ENCODE measurements around the gene LRRC14B. TPM values are rescaled to one million over a fixed set of nuclear protein-coding genes. Genes with fewer than 3 reads are reported as not detected.

Gene LRRC14B
- total RNA-seq, 1 experiment from 2014 or later: not detected

GRCh38 chr5:181566-181965, 9.7 kb upstream of the LRRC14B start:
- BruUV-seq (replicated peaks): no TSS peak
- no peak for TF ChIP-seq CTCF (IDR thresholded peaks at IDR 0.05; ENCODE audit: unreplicated experiment)
- Mint-ChIP-seq H3K27me3 (ENCODE audit: unreplicated experiment) (peaks cover 77% of the 10 kb centered on the region), H3K4me1 (ENCODE audit: low read depth, unreplicated experiment) (no peaks in the 10 kb centered on the region), H3K27ac (ENCODE audit: unreplicated experiment) (no peak overlapping the region), H3K9me3 (ENCODE audit: low read depth, unreplicated experiment) (no peaks in the 10 kb centered on the region), H3K36me3 (ENCODE audit: insufficient read depth, unreplicated experiment) (no peaks in the 10 kb centered on the region), H3K4me3 (ENCODE audit: low read depth, unreplicated experiment) (no peak overlapping the region)
- CTCF ChIA-PET: no interaction called here
- no peak for DNase-seq
- intact Hi-C loops (cut with micrococcal nuclease; ENCODE audit: unreplicated experiment): no loop called here

GRCh38 chr5:182126-182525, 9.2 kb upstream of the LRRC14B start:
- H3K9me3 Mint-ChIP-seq (ENCODE audit: low read depth, unreplicated experiment): no peaks in the 10 kb centered on the region
- no peak overlapping the region for H3K4me3 Mint-ChIP-seq (ENCODE audit: low read depth, unreplicated experiment)
- peaks cover 71% of the 10 kb centered on the region for H3K27me3 Mint-ChIP-seq (ENCODE audit: unreplicated experiment)
- H3K36me3 Mint-ChIP-seq (ENCODE audit: insufficient read depth, unreplicated experiment): no peaks in the 10 kb centered on the region
- no peak overlapping the region for H3K27ac Mint-ChIP-seq (ENCODE audit: unreplicated experiment)
- CTCF ChIA-PET: no interaction called here
- TF ChIP-seq CTCF (IDR thresholded peaks at IDR 0.05; ENCODE audit: unreplicated experiment): no peak
- BruUV-seq (replicated peaks): no TSS peak
- no peak for DNase-seq
- no peaks in the 10 kb centered on the region for H3K4me1 Mint-ChIP-seq (ENCODE audit: low read depth, unreplicated experiment)
- intact Hi-C loops (cut with micrococcal nuclease; ENCODE audit: unreplicated experiment): no loop called here

GRCh38 chr5:184471-184870, 6.8 kb upstream of the LRRC14B start:
- intact Hi-C loops (cut with micrococcal nuclease; ENCODE audit: unreplicated experiment): no loop called here
- BruUV-seq (replicated peaks): no TSS peak
- CTCF ChIA-PET: no interaction called here
- no peaks in the 10 kb centered on the region for H3K9me3 Mint-ChIP-seq (ENCODE audit: low read depth, unreplicated experiment)
- H3K4me1 Mint-ChIP-seq (ENCODE audit: low read depth, unreplicated experiment): peaks cover 9% of the 10 kb centered on the region
- no peak for DNase-seq
- H3K27me3 Mint-ChIP-seq (ENCODE audit: unreplicated experiment): peaks cover 49% of the 10 kb centered on the region
- H3K36me3 Mint-ChIP-seq (ENCODE audit: insufficient read depth, unreplicated experiment): no peaks in the 10 kb centered on the region
- no peak overlapping the region for H3K27ac Mint-ChIP-seq (ENCODE audit: unreplicated experiment)
- no peak overlapping the region for H3K4me3 Mint-ChIP-seq (ENCODE audit: low read depth, unreplicated experiment)
- TF ChIP-seq CTCF (IDR thresholded peaks at IDR 0.05; ENCODE audit: unreplicated experiment): no peak

- Mint-ChIP-seq H3K36me3 (ENCODE audit: insufficient read depth, unreplicated experiment) (no peaks in the 10 kb centered on the region), H3K27me3 (ENCODE audit: unreplicated experiment) (peaks cover 48% of the 10 kb centered on the region), H3K4me3 (ENCODE audit: low read depth, unreplicated experiment) (no peak overlapping the region), H3K27ac (ENCODE audit: unreplicated experiment) (no peak overlapping the region), H3K9me3 (ENCODE audit: low read depth, unreplicated experiment) (no peaks in the 10 kb centered on the region), H3K4me1 (ENCODE audit: low read depth, unreplicated experiment) (peaks cover 9% of the 10 kb centered on the region)
- CTCF ChIA-PET: no interaction called here
- TF ChIP-seq CTCF (IDR thresholded peaks at IDR 0.05; ENCODE audit: unreplicated experiment): no peak
- intact Hi-C loops (cut with micrococcal nuclease; ENCODE audit: unreplicated experiment): no loop called here
- BruUV-seq (replicated peaks): no TSS peak
- DNase-seq: no peak
These were observed 5.9 kb upstream of the LRRC14B start for GRCh38 chr5:185095-186070.
